ENCODE measurements around the gene MAVS.
"Not testable (repeated sequence)": the region's sequence is repeated elsewhere in the genome, so short reads cannot be mapped to it uniquely, and the experiment has no call there.

Gene MAVS

DNA sequence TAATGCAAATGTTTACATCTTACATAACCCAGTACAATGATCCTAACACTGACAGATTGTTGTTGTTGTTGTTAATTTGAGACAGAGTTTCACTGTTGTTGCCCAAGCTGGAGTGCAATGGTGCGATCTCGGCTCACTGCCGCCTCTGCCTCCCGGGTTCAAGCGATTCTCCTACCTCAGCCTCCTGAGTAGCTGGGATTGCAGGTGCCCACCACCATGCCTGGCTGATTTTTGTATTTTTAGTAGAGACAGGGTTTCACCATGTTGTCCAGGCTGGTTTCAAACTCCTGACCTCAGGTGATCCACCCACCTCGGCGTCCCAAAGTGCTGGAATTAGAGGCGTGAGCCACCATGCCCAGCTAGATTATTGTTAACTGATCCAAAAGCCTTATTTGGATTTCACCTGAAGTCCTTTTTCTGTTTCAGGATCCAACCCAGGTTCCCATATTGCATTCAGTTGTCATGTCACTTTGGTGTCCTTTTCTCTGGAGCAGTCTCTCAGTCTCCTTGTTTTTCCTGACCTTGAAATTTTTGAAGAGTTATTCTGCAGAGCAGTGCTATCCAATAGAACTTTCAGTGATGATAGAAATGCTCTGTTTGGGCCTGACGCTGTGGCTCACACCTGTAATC is 2.5 kb upstream of the MAVS start:
- peaks cover 10% of the 10 kb centered on the region for H3K4me1 ChIP-seq (ENCODE audit: insufficient read depth, low read length)
- not testable (repeated sequence) for H3K27me3 ChIP-seq (ENCODE audit: insufficient read depth, low read length); H3K9me3 ChIP-seq (ENCODE audit: low read length); H2AFZ ChIP-seq (ENCODE audit: low read depth, low read length); H3K36me3 ChIP-seq (ENCODE audit: insufficient read depth, low read length); H3K4me3 ChIP-seq (ENCODE audit: low read length)

DNA sequence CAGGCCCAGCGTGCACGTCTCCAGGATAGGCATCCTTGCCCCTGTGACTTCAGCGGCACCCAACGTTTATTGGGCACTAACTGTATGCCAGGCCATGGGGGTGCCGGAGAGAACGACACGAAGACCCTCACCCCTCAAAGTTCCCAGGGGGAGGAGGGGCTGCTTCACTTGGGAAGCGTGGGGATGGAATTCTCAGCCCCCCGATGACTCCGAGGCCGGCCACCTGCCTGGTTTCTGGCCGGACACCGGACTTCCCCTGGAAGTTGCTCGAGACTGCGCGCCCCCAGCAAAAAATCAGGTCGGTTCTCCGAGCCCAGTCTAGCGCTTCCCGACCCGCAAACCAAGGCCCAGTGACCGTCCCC is 275 bp upstream of the MAVS start:
- H3K36me3 ChIP-seq (ENCODE audit: insufficient read depth, low read length) = no peaks in the 10 kb centered on the region
- peaks cover 10% of the 10 kb centered on the region for H3K4me1 ChIP-seq (ENCODE audit: insufficient read depth, low read length)
- H2AFZ ChIP-seq (ENCODE audit: low read depth, low read length) = peak overlapping the region; percentile 96
- peak overlapping the region; percentile 87 for H3K4me3 ChIP-seq (ENCODE audit: low read length)
- H3K27me3 ChIP-seq (ENCODE audit: insufficient read depth, low read length) = no peaks in the 10 kb centered on the region
- no peaks in the 10 kb centered on the region for H3K9me3 ChIP-seq (ENCODE audit: low read length)

DNA sequence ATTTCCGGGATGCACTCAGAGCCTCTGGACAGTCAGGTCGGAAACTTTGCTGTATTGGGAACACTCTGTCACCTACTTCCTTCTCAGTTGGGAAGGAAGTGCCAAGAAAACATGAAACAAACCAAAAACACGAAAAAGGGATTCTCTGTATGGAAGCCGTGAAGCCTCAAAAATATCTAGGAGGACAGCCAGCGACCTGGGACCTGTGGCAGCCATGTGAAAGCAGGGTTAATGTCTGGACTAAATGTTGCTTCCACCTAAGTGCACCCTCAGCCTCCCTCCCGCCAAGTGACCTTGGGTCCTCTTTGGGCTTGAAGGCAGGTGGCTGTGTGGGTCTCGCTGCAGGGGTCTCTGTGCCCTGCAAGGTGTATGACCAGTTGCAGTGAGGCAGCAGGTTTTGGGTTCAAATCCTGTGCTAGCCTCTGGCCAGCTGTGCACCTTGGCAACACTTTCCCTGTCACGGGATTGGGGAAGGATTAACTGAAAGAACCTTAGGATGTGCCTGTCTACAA is 851 bp downstream of the MAVS start:
- H3K9me3 ChIP-seq (ENCODE audit: low read length) = no peaks in the 10 kb centered on the region
- peak overlapping the region; percentile 87 for H3K4me3 ChIP-seq (ENCODE audit: low read length)
- H2AFZ ChIP-seq (ENCODE audit: low read depth, low read length) = peak overlapping the region; percentile 96
- no peaks in the 10 kb centered on the region for H3K27me3 ChIP-seq (ENCODE audit: insufficient read depth, low read length)
- H3K4me1 ChIP-seq (ENCODE audit: insufficient read depth, low read length) = peaks cover 10% of the 10 kb centered on the region
- H3K36me3 ChIP-seq (ENCODE audit: insufficient read depth, low read length) = no peaks in the 10 kb centered on the region

DNA sequence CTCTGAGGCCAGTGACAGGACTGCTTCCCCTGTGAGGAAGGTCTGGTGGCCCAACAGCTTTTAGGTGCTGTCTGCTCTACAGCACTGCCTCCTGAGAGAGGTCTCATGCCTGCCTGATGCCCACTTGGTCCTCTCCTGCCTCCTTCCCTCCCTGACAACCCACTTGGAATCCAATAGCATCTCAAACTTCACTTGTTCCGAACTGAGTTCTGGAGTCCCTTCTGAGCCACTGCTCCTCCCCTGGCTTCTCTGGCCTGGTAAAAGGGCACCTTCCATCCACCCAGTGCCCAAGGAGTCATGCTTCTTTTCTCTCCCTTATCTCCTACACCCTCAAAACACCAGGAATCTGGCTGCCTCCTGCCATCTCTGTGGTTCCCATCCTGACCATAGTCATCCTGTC is 1.9 kb downstream of the MAVS start:
- H2AFZ ChIP-seq (ENCODE audit: low read depth, low read length) = no peak overlapping the region
- no peaks in the 10 kb centered on the region for H3K36me3 ChIP-seq (ENCODE audit: insufficient read depth, low read length)
- H3K4me3 ChIP-seq (ENCODE audit: low read length) = no peak overlapping the region
- H3K9me3 ChIP-seq (ENCODE audit: low read length) = no peaks in the 10 kb centered on the region
- peaks cover 10% of the 10 kb centered on the region for H3K4me1 ChIP-seq (ENCODE audit: insufficient read depth, low read length)
- no peaks in the 10 kb centered on the region for H3K27me3 ChIP-seq (ENCODE audit: insufficient read depth, low read length)

DNA sequence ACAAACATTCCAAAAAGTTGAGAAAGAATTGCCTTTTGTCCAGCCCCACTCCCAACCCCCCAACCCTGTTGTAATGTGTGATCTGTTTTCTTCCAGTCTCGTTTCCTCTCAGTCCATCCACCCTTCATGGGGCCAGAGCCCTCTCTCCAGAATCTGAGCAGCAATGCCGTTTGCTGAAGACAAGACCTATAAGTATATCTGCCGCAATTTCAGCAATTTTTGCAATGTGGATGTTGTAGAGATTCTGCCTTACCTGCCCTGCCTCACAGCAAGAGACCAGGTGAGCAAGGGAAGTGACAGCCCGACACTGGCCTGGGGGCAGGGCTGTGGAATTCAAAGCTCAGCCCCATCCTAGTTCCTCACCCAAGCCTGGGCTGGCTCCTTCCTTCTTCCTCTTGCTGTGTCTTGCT is 7.8 kb downstream of the MAVS start:
- Histone ChIP-seq H2AFZ (ENCODE audit: low read depth, low read length) (no peak overlapping the region), H3K4me1 (ENCODE audit: insufficient read depth, low read length) (no peaks in the 10 kb centered on the region), H3K9me3 (ENCODE audit: low read length) (no peaks in the 10 kb centered on the region), H3K4me3 (ENCODE audit: low read length) (no peak overlapping the region), H3K36me3 (ENCODE audit: insufficient read depth, low read length) (peaks cover 30% of the 10 kb centered on the region), H3K27me3 (ENCODE audit: insufficient read depth, low read length) (no peaks in the 10 kb centered on the region)

DNA sequence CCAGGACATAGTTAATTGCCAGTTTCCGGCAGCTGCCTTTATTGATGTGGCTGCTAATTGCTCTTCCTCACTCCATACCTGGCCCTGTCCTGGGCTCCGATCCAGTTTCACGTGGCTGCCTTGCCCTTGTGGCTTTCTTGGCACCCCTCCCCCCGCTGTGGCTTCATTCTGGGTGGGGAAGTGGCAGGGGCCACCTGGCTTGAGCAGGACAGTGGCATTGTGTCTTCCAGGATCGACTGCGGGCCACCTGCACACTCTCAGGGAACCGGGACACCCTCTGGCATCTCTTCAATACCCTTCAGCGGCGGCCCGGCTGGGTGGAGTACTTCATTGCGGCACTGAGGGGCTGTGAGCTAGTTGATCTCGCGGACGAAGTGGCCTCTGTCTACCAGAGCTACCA is 10.8 kb downstream of the MAVS start:
- Histone ChIP-seq H3K4me3 (ENCODE audit: low read length) (no peak overlapping the region), H3K4me1 (ENCODE audit: insufficient read depth, low read length) (no peaks in the 10 kb centered on the region), H3K36me3 (ENCODE audit: insufficient read depth, low read length) (peaks cover 45% of the 10 kb centered on the region), H3K27me3 (ENCODE audit: insufficient read depth, low read length) (no peaks in the 10 kb centered on the region), H3K9me3 (ENCODE audit: low read length) (peaks cover 6% of the 10 kb centered on the region), H2AFZ (ENCODE audit: low read depth, low read length) (no peak overlapping the region)

DNA sequence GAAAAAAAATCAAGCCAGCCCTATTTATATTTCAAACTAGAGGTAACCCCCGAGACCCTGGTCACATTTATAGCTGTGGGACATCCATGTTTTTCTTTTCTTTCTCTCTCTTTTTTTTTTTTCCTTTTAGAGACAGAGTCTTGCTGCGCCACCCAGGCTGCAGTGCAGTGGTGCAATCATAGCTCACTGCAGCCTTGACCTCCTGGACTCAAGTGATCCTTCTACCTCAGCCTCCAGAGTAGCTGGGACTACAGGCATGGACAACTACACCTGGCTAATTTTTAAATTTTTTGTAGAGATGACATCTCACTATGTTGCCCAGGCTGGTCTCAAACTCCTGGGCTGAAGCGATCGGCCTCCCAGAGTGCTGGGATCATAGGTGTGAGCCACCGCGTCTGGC is 12.1 kb downstream of the MAVS start:
- H3K36me3 ChIP-seq (ENCODE audit: insufficient read depth, low read length) = peaks cover 57% of the 10 kb centered on the region
- H2AFZ ChIP-seq (ENCODE audit: low read depth, low read length) = no peak overlapping the region
- no peaks in the 10 kb centered on the region for H3K27me3 ChIP-seq (ENCODE audit: insufficient read depth, low read length)
- no peak overlapping the region for H3K4me3 ChIP-seq (ENCODE audit: low read length)
- H3K4me1 ChIP-seq (ENCODE audit: insufficient read depth, low read length) = no peaks in the 10 kb centered on the region
- H3K9me3 ChIP-seq (ENCODE audit: low read length) = peaks cover 6% of the 10 kb centered on the region

DNA sequence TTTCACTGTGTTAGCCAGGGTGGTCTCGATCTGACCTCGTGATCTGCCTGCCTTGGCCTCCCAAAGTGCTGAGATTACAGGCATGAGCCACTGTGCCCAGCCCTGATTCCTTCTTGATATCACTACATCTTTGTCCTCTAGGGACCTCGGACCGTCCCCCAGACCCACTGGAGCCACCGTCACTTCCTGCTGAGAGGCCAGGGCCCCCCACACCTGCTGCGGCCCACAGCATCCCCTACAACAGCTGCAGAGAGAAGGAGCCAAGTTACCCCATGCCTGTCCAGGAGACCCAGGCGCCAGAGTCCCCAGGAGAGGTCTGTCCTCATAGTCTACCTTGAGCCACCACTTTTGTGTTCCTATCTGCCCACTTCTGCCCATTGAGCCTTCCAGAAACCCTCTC is 14.6 kb downstream of the MAVS start:
- no peak overlapping the region for H3K4me3 ChIP-seq (ENCODE audit: low read length)
- peaks cover 74% of the 10 kb centered on the region for H3K36me3 ChIP-seq (ENCODE audit: insufficient read depth, low read length)
- peaks cover 6% of the 10 kb centered on the region for H3K9me3 ChIP-seq (ENCODE audit: low read length)
- no peak overlapping the region for H2AFZ ChIP-seq (ENCODE audit: low read depth, low read length)
- no peaks in the 10 kb centered on the region for H3K4me1 ChIP-seq (ENCODE audit: insufficient read depth, low read length)
- no peaks in the 10 kb centered on the region for H3K27me3 ChIP-seq (ENCODE audit: insufficient read depth, low read length)

DNA sequence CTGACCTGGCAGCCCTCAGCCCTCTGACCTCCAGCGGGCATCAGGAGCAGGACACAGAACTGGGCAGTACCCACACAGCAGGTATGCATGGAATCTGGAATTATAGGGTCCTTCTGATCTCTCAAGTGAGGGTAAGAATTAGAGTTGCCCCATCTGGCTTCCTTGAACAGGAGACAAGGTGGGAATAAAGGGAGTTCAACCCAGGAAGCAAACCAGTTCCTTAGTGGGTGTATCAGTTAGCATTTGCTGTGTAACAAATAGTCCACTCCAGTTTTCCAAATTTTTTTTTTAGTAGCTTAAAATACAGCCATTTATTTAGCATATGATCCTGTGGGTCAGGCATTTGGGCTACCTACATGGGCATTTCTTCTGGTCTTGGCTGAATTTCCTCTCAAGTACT is 15.7 kb downstream of the MAVS start:
- Histone ChIP-seq H3K27me3 (ENCODE audit: insufficient read depth, low read length) (no peaks in the 10 kb centered on the region), H3K9me3 (ENCODE audit: low read length) (peaks cover 6% of the 10 kb centered on the region), H2AFZ (ENCODE audit: low read depth, low read length) (no peak overlapping the region), H3K36me3 (ENCODE audit: insufficient read depth, low read length) (peaks cover 69% of the 10 kb centered on the region), H3K4me3 (ENCODE audit: low read length) (no peak overlapping the region), H3K4me1 (ENCODE audit: insufficient read depth, low read length) (no peaks in the 10 kb centered on the region)

DNA sequence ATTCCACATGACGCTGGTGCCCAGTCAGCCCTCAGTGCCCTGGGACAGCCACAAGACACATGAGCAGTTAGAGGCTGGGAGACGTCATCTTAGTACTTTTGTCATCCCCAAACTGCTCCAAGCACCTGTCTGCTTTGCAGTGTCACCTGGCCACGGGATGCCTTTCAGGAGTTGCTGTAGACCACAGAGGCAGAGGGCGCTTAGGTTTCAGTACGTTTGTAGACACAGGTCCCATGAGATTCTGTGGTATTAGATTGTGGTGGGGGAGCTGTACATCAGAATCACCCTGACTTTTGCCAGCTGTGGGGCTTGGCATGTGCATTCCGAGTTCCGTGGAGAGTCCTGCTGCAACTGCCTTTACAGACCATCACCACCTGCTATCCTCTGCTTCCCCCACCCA is 16.7 kb downstream of the MAVS start:
- Histone ChIP-seq H3K36me3 (ENCODE audit: insufficient read depth, low read length) (peaks cover 66% of the 10 kb centered on the region), H3K27me3 (ENCODE audit: insufficient read depth, low read length) (no peaks in the 10 kb centered on the region), H3K4me3 (ENCODE audit: low read length) (no peak overlapping the region), H3K9me3 (ENCODE audit: low read length) (peaks cover 6% of the 10 kb centered on the region), H2AFZ (ENCODE audit: low read depth, low read length) (no peak overlapping the region), H3K4me1 (ENCODE audit: insufficient read depth, low read length) (no peaks in the 10 kb centered on the region)

DNA sequence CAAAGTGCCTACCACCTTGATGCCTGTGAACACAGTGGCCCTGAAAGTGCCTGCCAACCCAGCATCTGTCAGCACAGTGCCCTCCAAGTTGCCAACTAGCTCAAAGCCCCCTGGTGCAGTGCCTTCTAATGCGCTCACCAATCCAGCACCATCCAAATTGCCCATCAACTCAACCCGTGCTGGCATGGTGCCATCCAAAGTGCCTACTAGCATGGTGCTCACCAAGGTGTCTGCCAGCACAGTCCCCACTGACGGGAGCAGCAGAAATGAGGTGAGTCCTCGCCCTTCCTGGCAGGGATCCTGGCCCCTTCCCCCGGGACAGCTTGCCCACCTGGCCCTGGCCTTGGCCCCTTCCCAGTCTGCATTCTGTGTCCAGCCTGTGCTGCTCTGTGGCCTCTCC is 17.9 kb downstream of the MAVS start:
- Histone ChIP-seq H3K36me3 (ENCODE audit: insufficient read depth, low read length) (peaks cover 61% of the 10 kb centered on the region), H3K9me3 (ENCODE audit: low read length) (peaks cover 6% of the 10 kb centered on the region), H3K4me3 (ENCODE audit: low read length) (no peak overlapping the region), H3K4me1 (ENCODE audit: insufficient read depth, low read length) (no peaks in the 10 kb centered on the region), H3K27me3 (ENCODE audit: insufficient read depth, low read length) (no peaks in the 10 kb centered on the region), H2AFZ (ENCODE audit: low read depth, low read length) (no peak overlapping the region)

DNA sequence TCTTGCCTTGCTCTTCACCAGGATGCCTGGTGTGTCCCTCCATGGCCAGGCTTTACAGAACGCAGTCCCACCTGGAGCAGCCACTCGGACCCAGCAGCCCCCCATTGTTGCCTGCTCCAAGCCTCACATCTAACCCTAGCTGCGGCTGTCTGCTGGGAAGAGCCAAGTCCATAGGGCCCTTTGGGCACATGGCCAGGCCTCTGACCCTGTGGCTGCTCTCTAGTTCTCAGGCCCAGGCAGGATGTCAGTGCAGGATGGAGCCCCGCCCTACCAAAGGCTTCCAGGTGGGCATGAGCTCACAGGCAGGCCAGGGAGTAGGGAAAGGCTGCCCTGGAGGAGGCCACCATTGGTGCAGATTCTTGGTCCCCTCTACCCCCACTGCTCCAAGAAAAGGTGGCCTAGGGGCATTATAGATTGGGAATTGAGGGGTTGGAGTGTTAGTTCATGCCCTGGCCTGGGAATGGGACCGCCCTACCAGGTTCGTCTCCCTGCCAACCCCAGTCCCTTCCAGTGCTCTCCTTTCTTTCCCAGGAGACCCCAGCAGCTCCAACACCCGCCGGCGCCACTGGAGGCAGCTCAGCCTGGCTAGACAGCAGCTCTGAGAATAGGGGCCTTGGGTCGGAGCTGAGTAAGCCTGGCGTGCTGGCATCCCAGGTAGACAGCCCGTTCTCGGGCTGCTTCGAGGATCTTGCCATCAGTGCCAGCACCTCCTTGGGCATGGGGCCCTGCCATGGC is 18.7 kb downstream of the MAVS start:
- H3K9me3 ChIP-seq (ENCODE audit: low read length) = peaks cover 6% of the 10 kb centered on the region
- H3K4me3 ChIP-seq (ENCODE audit: low read length) = no peak overlapping the region
- no peak overlapping the region for H2AFZ ChIP-seq (ENCODE audit: low read depth, low read length)
- no peaks in the 10 kb centered on the region for H3K4me1 ChIP-seq (ENCODE audit: insufficient read depth, low read length)
- no peaks in the 10 kb centered on the region for H3K27me3 ChIP-seq (ENCODE audit: insufficient read depth, low read length)
- H3K36me3 ChIP-seq (ENCODE audit: insufficient read depth, low read length) = peaks cover 59% of the 10 kb centered on the region

DNA sequence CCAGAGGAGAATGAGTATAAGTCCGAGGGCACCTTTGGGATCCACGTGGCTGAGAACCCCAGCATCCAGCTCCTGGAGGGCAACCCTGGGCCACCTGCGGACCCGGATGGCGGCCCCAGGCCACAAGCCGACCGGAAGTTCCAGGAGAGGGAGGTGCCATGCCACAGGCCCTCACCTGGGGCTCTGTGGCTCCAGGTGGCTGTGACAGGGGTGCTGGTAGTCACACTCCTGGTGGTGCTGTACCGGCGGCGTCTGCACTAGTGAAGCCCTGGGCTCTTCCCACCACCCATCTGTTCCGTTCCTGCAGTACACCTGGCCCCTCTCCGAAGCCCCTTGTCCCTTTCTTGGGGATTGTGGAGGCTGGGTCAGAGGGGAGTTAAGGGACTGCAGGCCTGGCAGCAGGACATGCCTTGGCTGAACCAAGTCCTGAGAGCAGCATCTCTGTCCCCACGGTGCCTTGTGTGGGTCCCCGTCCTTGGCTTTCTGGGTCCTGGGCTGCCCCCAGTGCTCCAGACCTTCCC is 19.3 kb downstream of the MAVS start:
- H3K27me3 ChIP-seq (ENCODE audit: insufficient read depth, low read length) = no peaks in the 10 kb centered on the region
- no peak overlapping the region for H3K4me3 ChIP-seq (ENCODE audit: low read length)
- no peaks in the 10 kb centered on the region for H3K4me1 ChIP-seq (ENCODE audit: insufficient read depth, low read length)
- peaks cover 6% of the 10 kb centered on the region for H3K9me3 ChIP-seq (ENCODE audit: low read length)
- peaks cover 59% of the 10 kb centered on the region for H3K36me3 ChIP-seq (ENCODE audit: insufficient read depth, low read length)
- H2AFZ ChIP-seq (ENCODE audit: low read depth, low read length) = no peak overlapping the region
